Heart left ventricle (tissue), 13 donors: ENCODE measurements around the gene LUM.

Experiments used
- CTCF ChIP-seq, 12 donors: fragments of 200-600 bp; sonication (generic) in 4 of 12; IDR thresholded peaks; one replicate each; pipeline versions ENCODE4 v1.5.0 to v1.8.0; 2018 to 2022; ENCODE audit warnings: antibody characterized with exemption in 12 of 12, mild to moderate bottlenecking in 5 of 12
- POLR2A ChIP-seq, 2 donors: fragments of 450-650 bp; IDR thresholded peaks; one replicate each; pipeline ENCODE4 v1.6.1; 2017; ENCODE audit warnings: antibody characterized with exemption in 2 of 2, mild to moderate bottlenecking in 2 of 2, moderate library complexity in 2 of 2
- donor health status: ischemic (EF 13 %, LVEDD 7.1; RV severe dilation, severe dysfunction).
- donor health status: DM: no; HTN: yes; CAD: no.
- donor health status: DM: no; HTN: no; CAD: no.
- donor health status: ischemic (EF 25% LVEDD 6.9; RV normal size, moderate dysfunction).
- donor health status: ischemic (EF 25% LVEDD 5.7; RV mildly dilated, moderate dysfunction).
- donor health status: ischemic (EF 35%, LVEDD 5.7; RV mildly dilated, moderate dysfunction).
- donor health status: nonischemic (EF 11% LVEDD 7.7; RV severe dilation, severe dysfunction).
- donor health status: DM: yes; HTN: yes; CAD: no.
- donor health status: PGD.
- donor health status: ischemic (EF 29% LVEDD 5.4; RV normal size, mild dysfunction).
- donor health status: nonischemic (EF 23%, LVEDD 6.1; RV moderate dilation, normal function).

GRCh38 chr12:91133871-91134270, 22.6 kb upstream of the LUM start:
- no peak for TF ChIP-seq CTCF (IDR thresholded peaks at IDR 0.05)
- no peak for TF ChIP-seq POLR2A (IDR thresholded peaks at IDR 0.05)
